ENCODE data around the gene L3MBTL4.

- TF ChIP-seq CTCF (IDR thresholded peaks at IDR 0.05) (no peak), GABPA (IDR thresholded peaks at IDR 0.05; ENCODE audit: low read depth) (no peak), YY1 (IDR thresholded peaks at IDR 0.05; ENCODE audit: low read depth) (no peak), CHD2 (IDR thresholded peaks at IDR 0.05; ENCODE audit: low read length, partially characterized antibody) (no peak), EZH2phosphoT487 (IDR thresholded peaks at IDR 0.05; ENCODE audit: borderline replicate concordance, low read depth) (no peak), RAD21 (IDR thresholded peaks at IDR 0.05; ENCODE audit: low read length) (no peak), REST (IDR thresholded peaks at IDR 0.05; ENCODE audit: low read depth, low read length) (no peak), FOSL2 (IDR thresholded peaks at IDR 0.05; ENCODE audit: borderline replicate concordance, low read depth) (no peak), USF1 (IDR thresholded peaks at IDR 0.05; ENCODE audit: borderline replicate concordance, low read depth) (no peak)
These were observed 294.9 kb downstream of the L3MBTL4 start for GRCh38 chr18:6119761-6120160.

All from SK-N-SH (cell line).